ENCODE results near the gene COBL. TPM values are rescaled to one million over a fixed set of nuclear protein-coding genes. Genes with fewer than 3 reads are reported as not detected.

Gene COBL
- total RNA-seq, 1 donor from 2014 or later = 6.3 TPM

DNA sequence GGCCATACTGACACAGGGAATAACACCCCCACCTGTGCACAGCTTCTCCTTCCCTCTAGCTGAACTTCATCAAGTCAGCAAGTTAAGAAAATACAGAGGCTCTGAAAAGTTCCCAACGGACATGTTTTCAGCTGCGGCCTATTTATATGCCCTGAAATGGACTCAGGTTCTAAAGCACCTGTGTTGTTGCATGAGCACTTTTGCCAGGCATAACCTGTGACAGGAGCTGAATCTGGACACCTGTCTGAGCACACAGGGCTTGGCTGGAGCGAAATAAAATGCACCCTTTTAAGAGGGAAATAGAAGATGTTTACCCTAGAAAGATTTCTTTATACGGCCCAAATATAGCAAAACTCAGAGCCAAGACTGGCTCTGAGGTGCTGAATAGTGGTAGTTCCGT is 46.7 kb downstream of the COBL start:
- Histone ChIP-seq H3K9me3 (ENCODE audit: low read depth) (no peaks in the 10 kb centered on the region), H2AFZ (replicated peaks) (no peak overlapping the region), H3K79me2 (ENCODE audit: low read depth) (peaks cover 43% of the 10 kb centered on the region), H3K27ac (no peak overlapping the region), H3K9ac (no peak overlapping the region), H3K4me2 (no peak overlapping the region), H4K20me1 (ENCODE audit: low read depth) (no peaks in the 10 kb centered on the region), H3K4me3 (no peak overlapping the region), H3K4me1 (peaks cover 35% of the 10 kb centered on the region), H3K36me3 (no peaks in the 10 kb centered on the region), H3K27me3 (no peaks in the 10 kb centered on the region), H3F3A (ENCODE audit: low read depth) (peaks cover 4% of the 10 kb centered on the region)
- no peaks in the 10 kb centered on the region for H3K36me3 Mint-ChIP-seq
- H3K4me3 Mint-ChIP-seq = no peak overlapping the region
- TF ChIP-seq EZH2 (IDR thresholded peaks at IDR 0.05) (no peak), EZH2phosphoT487 (IDR thresholded peaks at IDR 0.05) (no peak)
- TF ChIP-seq, protein P1, sequence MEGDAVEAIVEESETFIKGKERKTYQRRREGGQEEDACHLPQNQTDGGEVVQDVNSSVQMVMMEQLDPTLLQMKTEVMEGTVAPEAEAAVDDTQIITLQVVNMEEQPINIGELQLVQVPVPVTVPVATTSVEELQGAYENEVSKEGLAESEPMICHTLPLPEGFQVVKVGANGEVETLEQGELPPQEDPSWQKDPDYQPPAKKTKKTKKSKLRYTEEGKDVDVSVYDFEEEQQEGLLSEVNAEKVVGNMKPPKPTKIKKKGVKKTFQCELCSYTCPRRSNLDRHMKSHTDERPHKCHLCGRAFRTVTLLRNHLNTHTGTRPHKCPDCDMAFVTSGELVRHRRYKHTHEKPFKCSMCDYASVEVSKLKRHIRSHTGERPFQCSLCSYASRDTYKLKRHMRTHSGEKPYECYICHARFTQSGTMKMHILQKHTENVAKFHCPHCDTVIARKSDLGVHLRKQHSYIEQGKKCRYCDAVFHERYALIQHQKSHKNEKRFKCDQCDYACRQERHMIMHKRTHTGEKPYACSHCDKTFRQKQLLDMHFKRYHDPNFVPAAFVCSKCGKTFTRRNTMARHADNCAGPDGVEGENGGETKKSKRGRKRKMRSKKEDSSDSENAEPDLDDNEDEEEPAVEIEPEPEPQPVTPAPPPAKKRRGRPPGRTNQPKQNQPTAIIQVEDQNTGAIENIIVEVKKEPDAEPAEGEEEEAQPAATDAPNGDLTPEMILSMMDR (IDR thresholded peaks at IDR 0.05) = no peak
- no peaks in the 10 kb centered on the region for H3K9me3 Mint-ChIP-seq
- peaks cover 11% of the 10 kb centered on the region for H3K4me1 Mint-ChIP-seq
- DNase-seq (ENCODE audit: low spot score) = no peak
- no peak overlapping the region for H3K27ac Mint-ChIP-seq
- no peaks in the 10 kb centered on the region for H3K27me3 Mint-ChIP-seq (ENCODE audit: insufficient read depth, low read depth)

DNA sequence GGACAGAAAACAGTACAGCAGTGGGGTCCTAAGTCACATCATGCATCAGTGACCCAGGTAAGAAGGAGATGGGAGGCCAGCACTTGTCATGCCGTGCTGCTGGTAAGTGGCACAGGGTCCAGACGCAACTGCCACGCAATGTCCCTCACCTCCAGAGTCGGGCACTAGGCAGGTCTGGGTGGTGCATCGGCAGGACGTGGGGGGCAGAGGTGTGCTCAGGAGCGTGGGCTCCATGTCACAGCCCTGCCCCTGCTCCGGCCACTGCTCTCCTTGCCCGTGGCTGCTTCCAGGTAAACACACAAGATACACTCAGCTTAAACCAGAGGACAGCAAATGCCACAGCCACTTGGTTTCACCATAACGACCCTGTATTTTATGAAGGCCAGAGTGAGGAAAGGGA is 47.3 kb downstream of the COBL start:
- peaks cover 43% of the 10 kb centered on the region for H3K79me2 ChIP-seq (ENCODE audit: low read depth)
- no peak for TF ChIP-seq EZH2phosphoT487 (IDR thresholded peaks at IDR 0.05)
- no peaks in the 10 kb centered on the region for H3K27me3 ChIP-seq
- peaks cover 3% of the 10 kb centered on the region for H3F3A ChIP-seq (ENCODE audit: low read depth)
- no peaks in the 10 kb centered on the region for H4K20me1 ChIP-seq (ENCODE audit: low read depth)
- H3K9me3 ChIP-seq (ENCODE audit: low read depth) = no peaks in the 10 kb centered on the region
- H3K27ac Mint-ChIP-seq = no peak overlapping the region
- H3K27me3 Mint-ChIP-seq (ENCODE audit: insufficient read depth, low read depth) = no peaks in the 10 kb centered on the region
- H3K4me3 ChIP-seq = no peak overlapping the region
- H2AFZ ChIP-seq (replicated peaks) = no peak overlapping the region
- H3K4me1 ChIP-seq = peaks cover 29% of the 10 kb centered on the region
- H3K4me3 Mint-ChIP-seq = no peak overlapping the region
- no peak overlapping the region for H3K27ac ChIP-seq
- no peaks in the 10 kb centered on the region for H3K9me3 Mint-ChIP-seq
- H3K9ac ChIP-seq = no peak overlapping the region
- peak overlapping the region; percentile 13 for H3K4me2 ChIP-seq
- no peaks in the 10 kb centered on the region for H3K36me3 Mint-ChIP-seq
- H3K36me3 ChIP-seq = no peaks in the 10 kb centered on the region
- H3K4me1 Mint-ChIP-seq = peaks cover 9% of the 10 kb centered on the region
- DNase-seq (ENCODE audit: low spot score) = no peak

DNA sequence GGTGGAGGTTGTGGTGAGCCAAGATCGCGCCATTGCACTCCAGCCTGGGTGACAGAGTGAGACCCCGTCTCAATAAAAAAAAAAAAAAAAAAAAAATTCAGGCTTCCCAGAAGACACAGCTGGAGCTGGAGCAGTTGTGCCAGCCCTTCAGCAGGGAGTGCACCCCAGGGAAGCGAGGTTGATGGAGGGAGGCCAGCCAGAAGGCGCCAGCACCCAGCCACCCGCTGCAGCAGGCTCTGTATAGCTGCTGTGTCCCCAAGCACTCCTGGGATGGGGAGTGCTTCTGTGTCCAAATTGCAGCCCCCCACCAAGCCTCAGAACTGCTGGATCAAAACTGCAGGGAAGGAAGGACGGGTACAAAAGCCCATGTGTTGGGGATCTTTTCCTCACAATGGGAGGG is 47.8 kb downstream of the COBL start:
- H4K20me1 ChIP-seq (ENCODE audit: low read depth) = no peaks in the 10 kb centered on the region
- H3K79me2 ChIP-seq (ENCODE audit: low read depth) = peaks cover 43% of the 10 kb centered on the region
- no peak overlapping the region for H3K9ac ChIP-seq
- peaks cover 25% of the 10 kb centered on the region for H3K4me1 ChIP-seq
- no peak overlapping the region for H3K4me3 ChIP-seq
- TF ChIP-seq, protein P1 (IDR thresholded peaks at IDR 0.05) = no peak
- TF ChIP-seq EZH2 (IDR thresholded peaks at IDR 0.05) (no peak), EZH2phosphoT487 (IDR thresholded peaks at IDR 0.05) (no peak)
- peaks cover 3% of the 10 kb centered on the region for H3F3A ChIP-seq (ENCODE audit: low read depth)
- Mint-ChIP-seq H3K4me1 (peaks cover 4% of the 10 kb centered on the region), H3K36me3 (no peaks in the 10 kb centered on the region), H3K9me3 (no peaks in the 10 kb centered on the region), H3K27me3 (ENCODE audit: insufficient read depth, low read depth) (no peaks in the 10 kb centered on the region), H3K4me3 (no peak overlapping the region), H3K27ac (no peak overlapping the region)
- H3K9me3 ChIP-seq (ENCODE audit: low read depth) = no peaks in the 10 kb centered on the region
- no peaks in the 10 kb centered on the region for H3K36me3 ChIP-seq
- peak overlapping the region; percentile 13 for H3K4me2 ChIP-seq
- H3K27ac ChIP-seq = no peak overlapping the region
- DNase-seq (ENCODE audit: low spot score) = no peak
- H2AFZ ChIP-seq (replicated peaks) = no peak overlapping the region
- H3K27me3 ChIP-seq = no peaks in the 10 kb centered on the region

DNA sequence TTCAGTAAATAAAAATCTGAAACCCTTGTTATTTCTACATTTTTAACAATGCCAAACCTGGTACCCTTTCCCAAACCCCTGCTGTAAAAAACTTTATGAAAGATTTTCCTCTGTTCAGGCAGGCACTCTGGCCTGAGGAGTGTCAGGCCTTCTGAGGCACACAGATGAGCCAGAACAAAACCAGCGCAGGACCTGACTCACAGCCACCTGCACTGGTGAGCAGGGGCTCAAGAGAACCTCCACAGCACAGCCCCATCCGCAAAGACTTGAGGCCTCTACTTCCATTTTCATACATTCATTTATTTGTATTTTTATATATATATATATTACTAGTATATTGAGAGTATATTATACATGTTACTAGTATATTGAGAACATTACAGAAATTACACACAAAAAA is 49.4 kb downstream of the COBL start:
- Histone ChIP-seq H3K4me2 (no peak overlapping the region), H3K36me3 (no peaks in the 10 kb centered on the region), H4K20me1 (ENCODE audit: low read depth) (no peaks in the 10 kb centered on the region), H3K9me3 (ENCODE audit: low read depth) (no peaks in the 10 kb centered on the region), H3K27ac (no peak overlapping the region), H3K9ac (no peak overlapping the region), H3K4me1 (peaks cover 22% of the 10 kb centered on the region), H2AFZ (replicated peaks) (no peak overlapping the region), H3K79me2 (ENCODE audit: low read depth) (peaks cover 31% of the 10 kb centered on the region), H3K27me3 (no peaks in the 10 kb centered on the region), H3F3A (ENCODE audit: low read depth) (peaks cover 3% of the 10 kb centered on the region), H3K4me3 (no peak overlapping the region)
- Mint-ChIP-seq H3K36me3 (no peaks in the 10 kb centered on the region), H3K4me1 (peaks cover 2% of the 10 kb centered on the region), H3K27me3 (ENCODE audit: insufficient read depth, low read depth) (peaks cover 2% of the 10 kb centered on the region), H3K4me3 (no peak overlapping the region), H3K27ac (no peak overlapping the region), H3K9me3 (no peaks in the 10 kb centered on the region)
- no peak for TF ChIP-seq EZH2 (IDR thresholded peaks at IDR 0.05)
- TF ChIP-seq, protein P1 (IDR thresholded peaks at IDR 0.05) = no peak
- TF ChIP-seq EZH2phosphoT487 (IDR thresholded peaks at IDR 0.05) = no peak
- no peak for DNase-seq (ENCODE audit: low spot score)
